KOPT-K1 (cell line): ENCODE results near the gene LTB4R2.
"Not testable (repeated sequence)": the region's sequence is repeated elsewhere in the genome, so short reads cannot be mapped to it uniquely, and the experiment has no call there.

ENCODE experiments used
- H3K27ac ChIP-seq: fragments of 200-600 bp; sonication (generic); 2 replicates; pipeline ENCODE4 v1.5.1; 2016; ENCODE audit warnings: antibody characterized with exemption, mild to moderate bottlenecking, low read depth, low read length; ENCODE audit not compliant: poor library complexity, severe bottlenecking
- H3K36me3 ChIP-seq: fragments of 200-600 bp; sonication (generic); 2 replicates; pipeline ENCODE4 v1.5.1; 2017; ENCODE audit warnings: antibody characterized with exemption, mild to moderate bottlenecking, low read length, moderate library complexity; ENCODE audit not compliant: insufficient read depth
- H3K9me3 ChIP-seq: fragments of 200-600 bp; sonication (generic); 2 replicates; pipeline ENCODE4 v1.5.1; 2017; ENCODE audit warnings: antibody characterized with exemption, low read length, mild to moderate bottlenecking; ENCODE audit not compliant: insufficient read depth, poor library complexity, severe bottlenecking

Gene LTB4R2

GRCh38 chr14:24315807-24316596, 6.1 kb downstream of the LTB4R2 start:
- Histone ChIP-seq H3K27ac (no peak overlapping the region), H3K36me3 (peaks cover 25% of the 10 kb centered on the region), H3K9me3 (no peaks in the 10 kb centered on the region)

GRCh38 chr14:24316597-24316950, 6.6 kb downstream of the LTB4R2 start:
- Histone ChIP-seq H3K9me3 (no peaks in the 10 kb centered on the region), H3K27ac (no peak overlapping the region), H3K36me3 (peaks cover 20% of the 10 kb centered on the region)

GRCh38 chr14:24317141-24317928, 7.4 kb downstream of the LTB4R2 start:
- H3K27ac ChIP-seq, result no peak overlapping the region
- H3K36me3 ChIP-seq, result peaks cover 13% of the 10 kb centered on the region
- H3K9me3 ChIP-seq, result no peaks in the 10 kb centered on the region

GRCh38 chr14:24321212-24321975, 11.5 kb downstream of the LTB4R2 start:
- Histone ChIP-seq H3K9me3 (no peaks in the 10 kb centered on the region), H3K27ac (no peak overlapping the region), H3K36me3 (no peaks in the 10 kb centered on the region)

- Histone ChIP-seq H3K27ac (no peak overlapping the region), H3K36me3 (no peaks in the 10 kb centered on the region), H3K9me3 (no peaks in the 10 kb centered on the region)
These were observed 12.7 kb downstream of the LTB4R2 start for GRCh38 chr14:24322672-24323071.

GRCh38 chr14:24323341-24323740, 13.4 kb downstream of the LTB4R2 start:
- Histone ChIP-seq H3K36me3 (no peaks in the 10 kb centered on the region), H3K27ac (no peak overlapping the region)

GRCh38 chr14:24324024-24324423, 14.1 kb downstream of the LTB4R2 start:
- no peaks in the 10 kb centered on the region for H3K36me3 ChIP-seq
- H3K9me3 ChIP-seq, result no peaks in the 10 kb centered on the region
- H3K27ac ChIP-seq, result no peak overlapping the region

More at GRCh38 chr14:24323341-24323740, 13.4 kb downstream of the LTB4R2 start:
- no peaks in the 10 kb centered on the region for H3K9me3 ChIP-seq

- Histone ChIP-seq H3K36me3 (no peaks in the 10 kb centered on the region), H3K9me3 (no peaks in the 10 kb centered on the region), H3K27ac (no peak overlapping the region)
These were observed 15.1 kb downstream of the LTB4R2 start for GRCh38 chr14:24325041-24325530.

- Histone ChIP-seq H3K36me3 (no peaks in the 10 kb centered on the region), H3K9me3 (no peaks in the 10 kb centered on the region), H3K27ac (no peak overlapping the region)
These were observed 16.0 kb downstream of the LTB4R2 start for GRCh38 chr14:24325963-24326362.

- H3K27ac ChIP-seq, result no peak overlapping the region
- H3K36me3 ChIP-seq, result no peaks in the 10 kb centered on the region
- no peaks in the 10 kb centered on the region for H3K9me3 ChIP-seq
These were observed 17.4 kb downstream of the LTB4R2 start for GRCh38 chr14:24327303-24327702.

- not testable (repeated sequence) for H3K27ac ChIP-seq, H3K9me3 ChIP-seq, H3K36me3 ChIP-seq
These were observed 18.0 kb downstream of the LTB4R2 start for GRCh38 chr14:24327914-24328313.

- no peaks in the 10 kb centered on the region for H3K9me3 ChIP-seq
- no peak overlapping the region for H3K27ac ChIP-seq
- no peaks in the 10 kb centered on the region for H3K36me3 ChIP-seq
These were observed 19.2 kb downstream of the LTB4R2 start for GRCh38 chr14:24329073-24329663.

- no peak overlapping the region for H3K27ac ChIP-seq
- no peaks in the 10 kb centered on the region for H3K9me3 ChIP-seq
- no peaks in the 10 kb centered on the region for H3K36me3 ChIP-seq
These were observed 19.8 kb downstream of the LTB4R2 start for GRCh38 chr14:24329736-24330135.

GRCh38 chr14:24330973-24331674, 21.2 kb downstream of the LTB4R2 start:
- no peaks in the 10 kb centered on the region for H3K9me3 ChIP-seq
- H3K36me3 ChIP-seq, result no peaks in the 10 kb centered on the region
- no peak overlapping the region for H3K27ac ChIP-seq
